HG03342 (cell line): ENCODE data around the gene AATF.

Experiments
- ATAC-seq: cut with Tn5 transposase; IDR thresholded peaks from one replicate; pipeline ENCODE4 v1.9.1; 2021; ENCODE audit warnings: mild to moderate bottlenecking, moderate library complexity; ENCODE audit not compliant: unreplicated experiment

AATF gene

DNA sequence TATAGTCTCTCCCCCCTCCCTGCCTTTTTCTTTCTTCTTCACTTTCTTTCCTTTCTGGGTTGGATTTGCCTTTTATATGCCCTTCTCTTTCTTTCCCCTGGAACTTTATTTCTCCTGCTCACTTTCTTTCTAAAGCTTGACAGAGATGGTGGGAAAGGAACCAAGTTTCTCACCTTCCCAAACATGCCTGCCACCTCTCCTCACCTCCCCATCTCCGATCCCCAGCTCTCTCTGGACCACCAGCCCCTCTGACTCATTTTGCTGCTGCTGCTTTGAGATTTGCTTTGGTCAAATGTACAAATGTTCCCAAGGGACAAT lies 18.2 kb upstream of the AATF start:
- ATAC-seq: no peak

DNA sequence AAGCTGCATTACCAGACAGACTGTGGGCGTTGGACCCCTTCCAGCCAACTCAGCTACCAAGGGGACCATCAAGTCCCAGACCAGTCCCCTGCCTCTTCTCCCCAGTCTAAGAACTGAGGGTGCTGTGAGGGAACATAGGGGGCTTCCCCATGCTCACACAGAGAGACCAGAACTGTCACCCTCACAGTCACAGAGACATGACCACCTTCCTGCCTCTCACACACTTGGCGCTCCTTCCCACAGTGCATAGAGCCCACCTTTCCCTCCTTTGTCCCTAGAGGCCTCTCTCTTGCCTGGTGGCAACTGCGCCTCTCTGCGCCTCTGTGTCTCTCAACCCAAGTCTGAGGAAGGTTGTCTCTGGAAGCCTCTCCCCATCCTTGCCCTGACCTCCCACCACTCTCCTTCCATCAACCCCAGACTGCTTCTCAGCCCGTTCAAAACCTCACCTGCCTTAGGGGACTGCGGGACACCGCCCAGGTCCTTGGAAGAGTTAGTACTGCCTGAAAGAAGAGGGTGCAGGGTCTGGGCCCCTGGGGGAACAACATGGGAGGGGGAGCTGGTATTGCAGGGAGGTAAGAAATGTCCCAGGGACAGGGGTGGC lies 17.6 kb upstream of the AATF start:
- no peak for ATAC-seq

DNA sequence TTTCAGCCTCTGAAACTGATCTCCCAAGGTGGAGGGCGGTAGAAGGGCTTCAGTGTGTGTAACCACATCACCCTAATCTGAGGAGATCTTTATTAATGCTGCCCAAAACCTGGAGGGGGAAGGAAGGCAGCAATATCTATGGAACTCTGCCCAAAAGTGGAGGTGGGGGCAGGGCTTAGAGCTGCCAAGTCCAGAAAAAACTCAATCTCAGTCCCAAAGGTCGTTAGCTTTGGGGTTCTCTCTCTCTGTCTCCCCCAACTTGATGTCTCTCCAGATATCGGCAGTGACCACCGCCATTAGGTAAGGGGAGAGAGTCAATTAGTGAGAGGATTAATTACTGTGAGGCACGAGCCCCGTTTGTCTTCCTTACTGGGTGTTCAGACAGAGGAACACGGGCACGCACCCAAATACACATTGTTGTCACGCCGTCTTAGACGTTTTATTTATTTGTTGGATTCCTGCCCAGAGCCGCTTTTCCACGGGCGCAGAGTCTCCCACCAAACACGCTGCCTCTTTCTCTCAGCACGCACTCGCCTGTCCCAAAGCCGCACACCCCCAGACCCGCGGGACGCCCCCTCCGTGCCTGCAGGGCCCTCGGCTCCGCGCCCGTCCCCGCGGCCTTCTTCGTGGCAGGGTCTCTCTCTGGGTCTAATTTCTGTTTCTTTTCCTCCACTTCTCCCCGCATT lies 16.9 kb upstream of the AATF start:
- ATAC-seq: no peak

DNA sequence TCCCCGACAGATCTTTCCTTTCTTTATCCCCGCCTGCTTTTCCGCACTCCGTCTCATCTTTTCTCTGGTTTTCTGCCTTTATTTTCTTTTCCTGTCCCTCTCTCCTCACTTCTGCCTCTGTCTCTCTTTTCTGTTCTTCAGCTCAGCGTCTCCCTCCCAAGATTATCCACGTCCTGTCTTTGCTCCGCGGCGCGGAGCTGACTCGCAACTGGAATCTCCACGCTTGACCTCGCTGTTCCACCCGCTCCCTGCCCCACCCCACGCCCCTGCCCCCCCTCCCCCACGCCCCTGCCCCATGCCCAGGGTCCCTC lies 16.4 kb upstream of the AATF start:
- ATAC-seq: no peak

DNA sequence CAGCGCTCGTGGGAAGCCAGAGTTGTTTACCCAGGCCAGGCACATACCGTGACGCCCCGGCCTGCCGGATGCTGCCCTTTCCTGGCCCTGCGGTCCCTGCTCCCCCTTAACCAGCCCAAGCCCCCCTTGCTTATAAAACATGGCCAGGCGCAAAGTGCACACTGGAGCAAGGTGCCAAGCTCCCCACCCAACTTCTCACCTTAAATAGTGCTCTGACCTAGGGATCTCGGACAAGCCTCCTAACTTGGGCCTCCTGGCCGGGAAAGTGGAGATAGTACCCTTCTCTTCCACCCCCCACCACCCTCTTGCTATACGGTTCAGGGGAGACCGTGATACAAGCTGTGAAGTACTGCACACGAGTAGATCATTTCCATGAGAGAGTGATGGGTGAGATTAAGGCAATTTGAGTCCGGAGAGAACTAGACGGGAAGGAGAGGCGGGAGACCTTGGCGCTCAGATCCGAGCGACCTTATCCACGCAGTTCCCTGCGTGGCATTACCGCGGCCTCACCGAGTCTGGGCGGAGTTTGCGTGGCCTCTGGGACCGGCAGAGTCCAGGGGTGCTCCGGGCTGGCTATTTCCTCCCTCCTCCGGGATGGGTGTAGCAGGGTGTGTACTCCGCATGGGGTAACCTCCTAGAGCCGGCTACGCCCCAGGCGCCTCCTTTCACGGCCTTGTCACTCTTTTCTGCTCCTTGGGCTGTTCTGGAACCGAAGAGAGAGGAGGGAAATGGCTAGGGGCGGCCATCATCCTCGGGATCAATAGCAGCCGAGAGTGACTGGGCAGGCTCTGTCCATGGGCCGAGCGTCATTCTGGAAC lies 15.9 kb upstream of the AATF start:
- no peak for ATAC-seq

DNA sequence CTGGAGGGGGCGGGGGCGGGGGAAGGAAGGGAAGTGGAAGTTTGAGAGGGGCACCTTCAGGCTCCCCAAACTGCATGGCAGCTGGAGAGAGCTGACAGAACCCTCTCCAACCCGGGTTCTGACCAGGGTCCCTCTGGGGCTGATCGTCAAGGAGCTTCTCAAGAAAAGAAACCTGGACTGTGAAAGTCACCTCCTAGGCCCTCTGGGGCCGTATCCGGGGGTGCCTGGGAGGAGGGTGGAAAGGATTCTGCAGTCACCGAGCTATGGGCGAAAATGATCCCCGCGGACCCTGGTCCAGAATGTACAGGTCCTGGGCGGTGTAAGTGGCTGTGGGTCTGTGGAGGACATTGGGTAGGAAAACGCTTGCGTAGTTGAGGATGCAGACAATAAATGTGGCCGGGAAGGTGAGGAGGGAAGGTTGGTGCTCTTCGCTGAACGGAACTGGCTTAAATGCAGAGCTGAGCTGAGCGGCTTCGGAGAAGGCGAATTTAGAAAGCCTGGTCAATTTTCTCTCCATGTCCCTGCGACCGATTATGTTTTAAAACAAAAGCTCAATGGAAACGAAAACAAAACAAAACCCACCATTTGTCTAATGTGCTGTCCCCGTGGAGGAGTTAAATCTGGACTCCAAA lies 15.1 kb upstream of the AATF start:
- ATAC-seq: no peak

DNA sequence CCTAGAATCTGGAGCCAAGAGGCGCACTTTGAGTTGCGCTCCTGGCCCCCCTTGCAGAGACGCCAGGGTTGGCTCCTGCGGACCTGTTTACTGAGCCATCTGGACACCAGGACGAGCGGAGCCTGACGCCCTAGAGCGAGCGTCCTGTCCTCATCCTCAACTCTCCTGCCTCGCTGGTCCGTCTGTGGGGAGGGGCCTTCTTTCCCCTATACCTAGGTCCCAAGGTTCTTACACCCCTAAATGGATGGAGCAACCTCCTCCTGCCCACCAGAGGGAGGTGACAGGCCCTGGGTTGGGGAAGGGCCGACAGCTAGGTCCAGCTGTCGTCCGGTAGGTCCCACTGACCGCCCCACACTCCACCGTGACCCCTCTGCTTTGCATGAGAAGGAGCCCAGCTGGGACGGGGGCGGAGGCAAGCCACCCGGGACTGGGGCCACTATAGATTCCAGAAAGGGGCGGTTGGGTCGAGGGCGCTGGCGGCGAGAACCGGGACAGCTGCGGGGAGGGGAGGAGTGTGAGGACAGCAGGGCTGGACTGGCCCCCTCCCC lies 14.5 kb upstream of the AATF start:
- no peak for ATAC-seq

DNA sequence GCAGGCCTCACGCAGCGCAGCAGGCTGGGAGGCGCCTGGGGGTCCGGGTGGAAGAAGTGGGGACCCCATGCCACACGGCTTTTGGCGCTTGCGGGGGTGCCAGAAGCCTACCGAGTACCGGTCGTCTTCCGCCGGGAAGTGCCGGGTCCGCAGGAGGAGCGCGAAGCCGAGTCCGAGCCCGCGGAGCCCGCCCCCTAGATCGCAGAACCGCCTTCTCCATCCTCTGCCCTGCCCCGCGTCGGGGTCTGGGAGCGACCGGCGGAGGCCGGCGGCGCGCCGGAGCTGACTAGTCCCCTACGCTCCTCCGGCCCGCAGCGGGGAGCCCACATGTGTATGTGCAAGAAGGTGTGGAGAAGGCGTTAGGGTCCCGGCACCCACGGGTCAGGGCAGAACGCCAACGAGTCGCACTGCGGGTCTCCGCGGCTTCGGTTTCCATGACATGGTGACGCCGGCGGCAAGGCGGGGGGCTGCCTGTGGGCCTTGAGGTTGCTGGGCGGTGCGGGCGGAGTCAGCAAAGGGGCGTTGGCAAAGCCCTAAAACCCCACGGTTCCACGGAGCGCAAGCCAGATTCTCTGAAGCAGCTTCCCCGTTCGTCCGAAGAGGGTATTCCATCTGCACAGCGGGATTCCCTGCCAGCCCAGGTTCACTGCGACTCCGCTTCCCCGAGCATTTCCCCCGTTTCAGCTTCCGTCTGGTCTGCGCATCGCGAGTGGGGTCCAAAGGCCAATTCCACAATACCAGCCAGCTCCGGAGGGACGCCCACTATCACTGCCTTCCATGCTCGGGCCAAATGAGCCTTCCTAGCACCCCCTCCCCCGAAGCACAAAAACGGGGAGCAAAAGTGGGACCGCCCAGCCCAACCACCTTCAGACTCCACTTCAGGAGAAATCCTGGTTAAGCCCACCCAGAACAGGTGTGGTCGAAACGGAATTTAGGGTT lies 13.8 kb upstream of the AATF start:
- no peak for ATAC-seq

DNA sequence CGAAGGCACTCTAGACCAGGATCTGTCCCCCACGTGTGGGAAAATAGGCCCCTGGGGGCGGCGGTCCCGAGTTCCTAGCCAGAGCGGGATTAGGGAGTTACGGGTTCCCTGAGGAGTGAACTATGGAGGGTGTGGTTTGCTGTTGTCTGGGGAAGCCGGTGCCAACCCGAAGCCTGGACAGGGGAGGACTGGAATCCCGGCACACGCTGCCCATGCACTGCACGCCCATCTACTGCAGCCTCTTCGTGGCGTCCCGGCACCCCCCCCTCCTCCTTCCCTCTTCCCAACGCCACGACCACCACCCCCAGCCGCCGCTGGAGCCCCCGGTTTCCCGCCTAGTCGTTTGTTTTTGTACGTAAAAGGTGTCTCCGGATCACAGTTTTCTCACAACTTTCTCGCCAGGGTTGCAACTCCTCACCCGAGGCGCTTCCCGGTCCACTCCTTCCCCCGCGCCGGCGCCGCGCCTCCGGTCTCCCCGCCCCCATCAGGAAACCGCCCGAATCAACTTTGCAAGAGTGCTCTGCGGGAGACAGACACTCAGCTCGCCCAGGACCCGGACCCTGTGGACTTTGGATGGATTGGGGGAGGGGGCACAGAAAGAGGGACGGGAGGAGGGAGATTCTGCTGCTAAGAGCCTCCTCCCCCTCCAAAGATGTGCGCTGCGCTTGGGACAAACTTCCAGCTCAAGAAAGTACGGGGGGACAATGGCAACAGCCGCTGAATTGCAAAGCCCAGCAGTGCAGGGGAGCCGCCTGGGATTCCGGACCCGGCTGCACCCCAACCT lies 12.9 kb upstream of the AATF start:
- ATAC-seq: no peak

DNA sequence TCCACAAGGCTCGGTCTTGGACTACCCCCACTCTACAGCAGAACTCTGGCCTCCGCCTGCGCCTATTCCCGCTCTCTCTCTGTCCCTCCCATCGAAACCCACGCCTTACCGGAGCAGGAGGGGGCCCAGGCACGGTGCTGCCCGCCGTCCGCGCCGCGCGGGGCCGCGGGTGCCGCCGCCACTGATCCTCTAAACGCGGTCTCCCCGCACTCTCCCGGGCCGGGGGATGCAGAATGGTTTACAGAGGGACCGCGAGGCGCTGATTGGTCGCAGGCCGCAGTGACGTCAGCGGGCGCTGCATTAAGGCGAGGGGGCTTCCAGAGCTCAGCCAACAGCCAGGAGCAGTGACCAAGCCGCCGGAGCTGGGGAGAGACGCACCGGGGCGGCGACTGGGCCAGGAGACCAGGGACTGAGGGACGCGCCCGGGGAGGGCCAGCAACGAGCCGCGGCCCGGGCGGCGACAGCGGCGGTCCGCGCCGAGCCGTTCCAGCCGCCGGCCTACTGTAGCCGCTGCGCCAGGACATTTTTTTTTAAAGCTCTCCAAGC lies 12.2 kb upstream of the AATF start:
- no peak for ATAC-seq

DNA sequence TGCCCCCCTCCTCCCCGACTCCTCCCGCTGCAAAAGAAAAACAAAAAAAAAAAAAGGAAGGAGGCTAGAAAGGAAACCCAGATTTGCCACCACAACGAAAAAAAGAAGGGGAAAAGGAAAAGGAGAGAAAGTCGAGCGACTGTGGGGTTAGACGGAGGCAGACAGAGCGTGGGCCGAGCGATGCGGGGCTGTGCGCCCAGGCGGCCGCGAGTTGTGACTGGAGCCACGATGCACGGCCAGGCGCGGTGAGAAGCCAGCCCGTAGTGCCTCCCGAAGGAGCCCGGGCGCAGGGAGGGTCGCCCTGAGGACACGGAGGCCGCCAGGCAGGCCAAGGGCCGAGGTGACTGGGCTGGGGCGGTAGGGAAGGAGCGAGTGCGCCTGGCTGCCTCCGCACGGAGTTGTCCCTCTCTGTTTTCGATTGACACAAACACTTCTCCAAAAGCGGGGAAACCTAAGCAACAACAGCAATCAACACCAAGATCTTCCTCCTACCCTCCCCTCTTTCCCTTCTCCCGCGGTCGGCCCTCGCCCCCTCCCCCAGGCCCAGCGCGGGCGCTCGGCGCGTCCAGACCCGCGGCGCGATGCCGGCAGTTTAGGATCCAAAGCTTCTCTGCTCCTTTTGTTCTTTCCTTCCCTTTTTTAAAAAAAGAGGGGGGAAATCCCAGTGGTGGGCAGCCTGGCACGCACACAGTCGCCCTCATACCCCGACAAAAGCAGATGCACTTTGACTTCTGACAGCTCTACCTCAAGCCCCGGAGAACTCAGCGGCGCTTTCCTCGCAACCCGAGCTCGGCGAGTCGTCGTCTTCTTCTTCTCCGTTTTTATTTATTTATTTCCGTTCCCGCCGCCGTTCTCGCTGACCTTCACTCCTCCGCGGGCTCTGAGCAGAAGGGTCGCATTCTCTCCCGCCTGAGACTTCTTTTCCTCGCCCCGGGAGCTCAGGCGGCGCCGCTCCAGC lies 11.5 kb upstream of the AATF start, which contains the start of gene LHX1:
Gene LHX1 (plus strand): TSS at position 475 of the 958 bp plus-strand sequence. CDS start 723 bp downstream, outside the sequence.
- no peak for ATAC-seq

DNA sequence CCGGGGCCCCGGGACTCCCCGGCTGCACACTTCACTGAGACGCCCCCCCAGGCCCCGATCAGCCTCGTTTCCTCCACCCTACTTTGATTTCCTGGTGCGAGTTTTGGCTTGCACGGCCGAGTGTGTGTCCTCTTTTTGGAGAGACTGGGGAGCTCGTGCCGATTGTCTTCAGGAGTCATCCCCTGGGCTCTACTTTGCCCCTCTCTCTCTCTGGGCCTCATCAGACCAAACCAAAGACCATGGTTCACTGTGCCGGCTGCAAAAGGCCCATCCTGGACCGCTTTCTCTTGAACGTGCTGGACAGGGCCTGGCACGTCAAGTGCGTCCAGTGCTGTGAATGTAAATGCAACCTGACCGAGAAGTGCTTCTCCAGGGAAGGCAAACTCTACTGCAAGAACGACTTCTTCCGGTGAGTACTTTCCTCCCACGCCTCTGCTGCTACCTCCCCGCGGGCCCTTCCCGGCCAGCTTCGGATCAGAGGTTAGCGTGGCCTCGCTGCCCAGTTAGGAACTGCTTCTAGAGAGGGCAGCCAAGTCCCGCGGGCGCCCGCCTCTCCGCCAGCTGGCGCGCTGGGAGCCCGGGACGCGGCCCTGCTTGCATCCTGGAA lies 10.7 kb upstream of the AATF start:
- ATAC-seq: no peak

DNA sequence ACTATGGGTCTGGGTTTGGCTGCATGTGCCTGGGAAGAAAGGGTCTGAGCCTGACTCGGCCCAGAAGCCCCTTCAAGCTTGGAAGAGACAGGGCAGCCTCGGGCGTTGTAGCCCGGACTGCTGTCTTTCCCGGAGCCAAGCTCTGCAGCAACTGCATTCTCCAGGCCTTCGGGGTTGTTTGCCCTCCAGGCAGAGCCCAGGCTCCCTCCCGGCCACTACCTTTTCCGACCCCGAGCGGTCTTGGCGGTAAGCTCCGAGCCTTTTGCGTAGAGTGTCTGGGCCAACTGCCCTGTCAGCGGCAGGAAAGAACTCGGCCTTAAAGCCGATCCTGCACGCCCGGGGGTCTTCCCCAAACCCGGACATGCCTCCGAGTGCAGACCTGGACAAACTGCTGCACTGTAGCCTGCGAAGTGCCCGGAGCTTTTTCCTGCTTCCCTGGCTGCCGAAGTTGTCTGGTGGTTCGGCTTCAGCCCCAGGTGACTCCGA lies 10.1 kb upstream of the AATF start:
- ATAC-seq: no peak

DNA sequence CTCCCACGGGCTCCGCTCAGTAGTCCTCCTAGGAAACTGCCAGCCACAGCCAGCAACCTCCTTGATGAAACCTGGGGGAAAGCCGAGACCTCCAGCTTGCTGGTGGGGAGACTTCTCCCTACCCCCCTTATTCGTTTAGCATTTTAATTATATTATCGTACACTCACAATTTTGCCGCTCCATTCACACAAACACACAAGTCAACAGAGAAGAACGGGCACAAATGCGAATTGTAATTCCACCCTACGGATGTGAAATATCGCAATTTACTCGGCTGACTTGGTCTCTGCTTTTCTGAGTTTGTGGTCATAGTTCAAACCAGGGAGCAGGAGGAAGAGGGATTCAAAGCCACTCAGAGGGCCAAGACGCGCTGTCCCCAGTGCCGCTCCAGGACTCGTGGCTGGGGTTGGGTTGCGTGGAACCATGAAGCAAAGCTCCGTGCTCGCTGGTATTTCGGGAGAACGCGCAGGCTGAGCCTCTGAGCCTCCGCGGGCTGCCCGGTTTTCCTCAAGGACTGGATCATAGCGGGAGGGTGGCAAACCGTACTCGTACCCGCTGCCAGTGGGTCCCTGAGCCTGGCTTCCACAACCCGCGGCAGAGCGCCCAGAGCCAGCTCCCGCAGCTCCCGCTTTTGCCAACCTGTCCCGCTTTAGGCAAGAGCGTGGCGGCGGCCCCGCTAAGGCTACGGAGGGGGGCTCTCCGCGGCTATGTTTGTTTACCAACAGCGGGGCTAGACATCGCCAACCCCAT lies 9.5 kb upstream of the AATF start:
- ATAC-seq: no peak

DNA sequence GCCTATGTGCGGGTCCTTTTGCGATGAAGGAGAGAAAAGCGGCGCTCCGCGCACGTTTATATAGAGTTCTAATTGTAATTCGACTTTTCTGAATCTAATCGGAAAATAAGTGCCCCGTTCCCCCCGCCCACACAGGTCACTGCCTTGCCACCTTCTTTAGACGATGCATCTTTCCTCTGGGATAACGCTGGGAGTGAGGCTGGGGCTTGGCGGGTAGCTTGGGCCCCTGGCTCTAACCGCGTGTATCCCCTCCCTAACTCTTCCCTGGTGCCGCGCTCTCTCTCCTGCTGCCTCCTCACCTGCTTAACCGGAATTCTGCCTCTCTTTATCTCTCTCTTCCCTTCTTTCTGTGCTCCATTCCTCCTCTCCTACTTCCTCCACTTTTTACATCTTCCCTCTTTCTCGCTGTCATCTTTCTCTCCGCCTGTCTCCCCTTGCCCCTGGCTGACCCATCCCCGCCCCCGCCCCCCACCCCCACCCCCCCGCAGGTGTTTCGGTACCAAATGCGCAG lies 8.9 kb upstream of the AATF start:
- ATAC-seq: no peak

DNA sequence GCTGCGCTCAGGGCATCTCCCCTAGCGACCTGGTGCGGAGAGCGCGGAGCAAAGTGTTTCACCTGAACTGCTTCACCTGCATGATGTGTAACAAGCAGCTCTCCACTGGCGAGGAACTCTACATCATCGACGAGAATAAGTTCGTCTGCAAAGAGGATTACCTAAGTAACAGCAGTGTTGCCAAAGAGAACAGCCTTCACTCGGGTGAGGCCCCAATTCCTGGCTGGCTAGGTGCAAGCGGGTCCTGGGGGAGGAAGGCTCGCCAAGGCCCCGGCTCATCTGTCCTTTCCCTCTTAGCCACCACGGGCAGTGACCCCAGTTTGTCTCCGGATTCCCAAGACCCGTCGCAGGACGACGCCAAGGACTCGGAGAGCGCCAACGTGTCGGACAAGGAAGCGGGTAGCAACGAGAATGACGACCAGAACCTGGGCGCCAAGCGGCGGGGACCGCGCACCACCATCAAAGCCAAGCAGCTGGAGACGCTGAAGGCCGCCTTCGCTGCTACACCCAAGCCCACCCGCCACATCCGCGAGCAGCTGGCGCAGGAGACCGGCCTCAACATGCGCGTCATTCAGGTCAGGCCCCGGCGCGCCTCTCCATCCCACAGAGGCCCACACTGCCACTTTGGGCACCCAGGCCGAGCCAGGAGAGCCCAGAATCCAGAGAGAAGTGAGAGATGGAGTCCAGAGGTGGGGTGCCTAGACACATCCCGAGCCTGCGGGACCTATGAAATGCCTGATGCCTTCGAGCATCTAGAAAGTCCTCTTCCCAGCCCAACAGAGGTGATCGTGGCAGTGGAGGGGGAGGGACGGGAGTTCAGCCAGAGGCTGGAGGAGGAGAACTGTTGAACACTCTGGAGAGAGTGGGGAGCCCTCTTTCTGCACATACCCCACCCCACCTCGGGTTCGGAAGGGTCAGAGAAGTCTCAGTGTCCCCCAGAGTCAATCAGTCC lies 8.2 kb upstream of the AATF start:
- no peak for ATAC-seq
